HepG2 (cell line): ENCODE results near the gene C16orf87. TPM values are rescaled to one million over a fixed set of nuclear protein-coding genes. Genes with fewer than 3 reads are reported as not detected.

ENCODE experiments used
- ATAC-seq: fragments of 200-7000 bp; cut with Tn5 transposase; 3 replicates; pipeline ENCODE4 v1.9.1; 2020; ENCODE audit warnings: mild to moderate bottlenecking, moderate library complexity
- BruUV-seq: library from RNA; stranded (reverse); fragments of 400-500 nt; replicated peaks from 2 replicates; lab custom pipeline; 2021; lab: Mats Ljungman, UMichigan
- CTCF ChIA-PET: fragments of 300-600 bp; formaldehyde crosslinking; extraction: SDS; loops from one replicate; lab custom pipeline; 2021; ENCODE audit warnings: low total read pairs, inconsistent platforms, low intra/inter-chr PET ratio; lab: Yijun Ruan, JAX
- POLR2A ChIA-PET: fragments of 350-600 bp; sonication (Branson Sonifier 250); formaldehyde crosslinking; loops from one replicate; lab custom pipeline; 2020; ENCODE audit warnings: antibody characterized with exemption, inconsistent platforms; lab: Yijun Ruan, JAX
- DNase-seq: peaks from one replicate; pipeline ENCODE4 v3.0.0-alpha.2; 2015; ENCODE audit warnings: low spot score
- FAIRE-seq: peaks from 3 replicates; lab custom pipeline; 2011; peaks lifted over from hg19 to GRCh38; lab: Jason Lieb, UNC
- H2AFZ ChIP-seq: one replicate; pipeline ENCODE4 v1.6.1; 2011; ENCODE audit warnings: low read length, inconsistent platforms
- H3K27ac ChIP-seq: fragments of 300-600 bp; 3 replicates; pipeline ENCODE4 v1.8.0; 2011; ENCODE audit warnings: mixed run types, mild to moderate bottlenecking, mixed read lengths, low read length, inconsistent platforms; ENCODE audit not compliant: insufficient read depth; ENCODE audit errors: extremely low read length
- H3K27me3 ChIP-seq, 2 experiments: fragments of 200-600 bp in 1 of 2; 2 replicates in 1 of 2; 3 replicates in 1 of 2; pipeline versions ENCODE4 v1.6.0 to v1.8.0; 2011; ENCODE audit warnings: low read length in 2 of 2, mild to moderate bottlenecking in 2 of 2, moderate library complexity in 2 of 2, inconsistent platforms in 1 of 2; ENCODE audit not compliant: insufficient read depth in 2 of 2, control insufficient read depth in 1 of 2
- H3K36me3 ChIP-seq, 2 experiments: fragments of 200-600 bp in 1 of 2; replicated peaks in 1 of 2; 2 replicates in 1 of 2; 3 replicates in 1 of 2; pipeline versions ENCODE4 v1.5.1 to v1.8.0; 2011; ENCODE audit warnings: low read length in 2 of 2, inconsistent platforms in 1 of 2; ENCODE audit not compliant: insufficient read depth in 2 of 2, control insufficient read depth in 1 of 2
- H3K4me1 ChIP-seq: 2 replicates; pipeline ENCODE4 v1.5.1; 2012; ENCODE audit warnings: low read length, inconsistent platforms; ENCODE audit not compliant: insufficient read depth
- H3K4me2 ChIP-seq: 2 replicates; pipeline ENCODE4 v1.6.0; 2011; ENCODE audit warnings: low read depth, low read length, inconsistent platforms
- H3K4me3 ChIP-seq, 3 experiments: fragments of 200-600 bp in 1 of 3; sonication (generic), shearing (Covaris generic) in 1 of 3; replicated peaks in 1 of 3; 2 replicates each; pipeline ENCODE4 v1.5.1; 2011 to 2016; ENCODE audit warnings: low read length in 3 of 3, inconsistent platforms in 2 of 3, low read depth in 2 of 3, mild to moderate bottlenecking in 2 of 3, control low read depth in 1 of 3, mixed read lengths in 1 of 3; ENCODE audit not compliant: insufficient read depth in 1 of 3
- H3K79me2 ChIP-seq: one replicate; pipeline ENCODE4 v1.6.1; 2011; ENCODE audit warnings: low read length, inconsistent platforms; ENCODE audit not compliant: insufficient read depth
- H3K9ac ChIP-seq: 2 replicates; pipeline ENCODE4 v1.6.0; 2011; ENCODE audit warnings: mild to moderate bottlenecking, low read depth, low read length, inconsistent platforms; ENCODE audit not compliant: insufficient read depth
- H3K9me3 ChIP-seq: 2 replicates; pipeline ENCODE4 v1.5.1; 2012; ENCODE audit warnings: mild to moderate bottlenecking, low read length
- H4K20me1 ChIP-seq: 2 replicates; pipeline ENCODE4 v1.6.0; 2011; ENCODE audit warnings: inconsistent platforms, mild to moderate bottlenecking, low read length, moderate library complexity; ENCODE audit not compliant: insufficient read depth
- BCLAF1 ChIP-seq: fragments of 450-650 bp; IDR thresholded peaks from 2 replicates; pipeline ENCODE4 v1.6.1; 2017; ENCODE audit warnings: mild to moderate bottlenecking
- BHLHE40 ChIP-seq: IDR thresholded peaks from 2 replicates; pipeline ENCODE4 v1.6.1; 2011; ENCODE audit warnings: low read length, improper control_type of control experiment
- MBD4 ChIP-seq: IDR thresholded peaks from 2 replicates; pipeline ENCODE4 v1.6.1; 2012; ENCODE audit warnings: low read length, inconsistent platforms, borderline replicate concordance
- MED1 ChIP-seq: sonication (generic); formaldehyde crosslinking; IDR thresholded peaks from 2 replicates; pipeline ENCODE4 v1.4.0; 2020; ENCODE audit warnings: missing genetic modification reagents
- MED13 ChIP-seq: sonication (generic); formaldehyde crosslinking; IDR thresholded peaks from 2 replicates; pipeline ENCODE4 v1.5.0; 2020; ENCODE audit warnings: missing genetic modification reagents
- SMYD3 ChIP-seq: sonication (generic); formaldehyde crosslinking; IDR thresholded peaks from 2 replicates; pipeline ENCODE4 v1.8.1; 2023; ENCODE audit warnings: mild to moderate bottlenecking, missing genetic modification reagents
- SRSF9 ChIP-seq: fragments of 200-400 bp; formaldehyde crosslinking; IDR thresholded peaks from 2 replicates; pipeline ENCODE4 v1.6.1; 2018; ENCODE audit warnings: borderline replicate concordance, mild to moderate bottlenecking, low read depth, low read length; ENCODE audit not compliant: insufficient read depth, poor library complexity, severe bottlenecking
- TFE3 ChIP-seq: IDR thresholded peaks from 2 replicates; pipeline ENCODE4 v1.6.1; 2016
- TRIM24 ChIP-seq: sonication (generic); formaldehyde crosslinking; IDR thresholded peaks from 2 replicates; pipeline ENCODE4 v1.8.0; 2022; ENCODE audit warnings: mild to moderate bottlenecking, missing genetic modification reagents
- ZNF260 ChIP-seq: sonication (generic); formaldehyde crosslinking; IDR thresholded peaks from 2 replicates; pipeline ENCODE4 v1.4.0; 2020; ENCODE audit warnings: missing genetic modification reagents, low read depth, mild to moderate bottlenecking, borderline replicate concordance
- ZNF484 ChIP-seq: sonication (generic); formaldehyde crosslinking; IDR thresholded peaks from 2 replicates; pipeline ENCODE4 v1.5.1; 2020; ENCODE audit warnings: mild to moderate bottlenecking, low read depth, missing genetic modification reagents, borderline replicate concordance
- ZNF567 ChIP-seq: sonication (generic); formaldehyde crosslinking; IDR thresholded peaks from 2 replicates; pipeline ENCODE4 v1.8.1; 2023; ENCODE audit warnings: mild to moderate bottlenecking, missing genetic modification reagents, borderline replicate concordance
- ZNF678 ChIP-seq: sonication (generic); formaldehyde crosslinking; IDR thresholded peaks from 2 replicates; pipeline ENCODE4 v1.4.0; 2020; ENCODE audit warnings: mild to moderate bottlenecking, missing genetic modification reagents
- ZNF772 ChIP-seq: sonication (generic); formaldehyde crosslinking; IDR thresholded peaks from 2 replicates; pipeline ENCODE4 v1.5.0; 2020; ENCODE audit warnings: mild to moderate bottlenecking, missing genetic modification reagents
- ZSCAN20 ChIP-seq: sonication (generic); formaldehyde crosslinking; IDR thresholded peaks from 2 replicates; pipeline ENCODE4 v1.4.0; 2020; ENCODE audit warnings: missing genetic modification reagents, mild to moderate bottlenecking, borderline replicate concordance
- WGBS: methylation state at CpG from one replicate; pipeline ENCODE4 v1.1.6; 2017; ENCODE audit warnings: low lambda C conversion rate; 5-methylcytosine and 5-hydroxymethylcytosine counted together
- in situ Hi-C: cut with HindIII; loops from 2 replicates; pipeline ENCODE4 v1.10.0; 2017; ENCODE audit warnings: low pct_unique_long_range_greater_than_20kb; ENCODE audit not compliant: extremely low pct_ligation_motif_present
- intact Hi-C: fragments of 100-400 bp; cut with micrococcal nuclease; formaldehyde crosslinking; loops from one replicate; pipeline ENCODE4 v1.10.0; 2022; ENCODE audit not compliant: unreplicated experiment
- polyA plus RNA-seq, 8 experiments: library from polyadenylated mRNA; depleted of rRNA in 3 of 8; stranded (reverse) in 7 of 8; unstranded in 1 of 8; fragments of >200 nt; fragmentation: Illumina TruSeq in 4 of 8; extraction: Trizol in 4 of 8; gene quantifications; 2 replicates each; pipeline versions ENCODE4 v1.2.1 to v1.2.3, GENCODE V29; 2011 to 2016; ENCODE audit warnings: low read depth in 4 of 8, missing spikeins in 1 of 8, mixed read lengths in 1 of 8; ENCODE audit not compliant: insufficient read depth in 1 of 8
- total RNA-seq, 5 experiments: library from RNA; depleted of rRNA; stranded (reverse); fragments of >200 nt; fragmentation: Illumina TruSeq; extraction: Trizol; gene quantifications; 2 replicates each; pipeline ENCODE4 v1.2.3, GENCODE V29; 2016; ENCODE audit warnings: low read depth in 1 of 5

Gene C16orf87
- total and polyA plus RNA-seq, 2 of the 13 experiments (the other 11 are each of a cell fraction or from before 2014, with no cell fraction given), result 8.6 to 19.5 TPM

GRCh38 chr16:46807336-46807735 is 23.6 kb downstream of the C16orf87 start:
- 97% methylated on average over 1 of the region's 1 CpG for WGBS
- H3K4me1 ChIP-seq, result peaks cover 20% of the 10 kb centered on the region
- POLR2A ChIA-PET, result no interaction called here
- H3K9ac ChIP-seq, result no peak overlapping the region
- no peak for ATAC-seq
- in situ Hi-C loops, result no loop called here
- no peaks in the 10 kb centered on the region; the same call in 1 of the 2 replicates for H4K20me1 ChIP-seq
- no peak overlapping the region for H3K27ac ChIP-seq
- TF ChIP-seq BHLHE40 (no peak), SMYD3 (CRISPR knock-in tag) (no peak), ZNF772 (CRISPR knock-in tag) (no peak), MED13 (CRISPR knock-in tag) (no peak), SRSF9 (no peak), ZSCAN20 (CRISPR knock-in tag) (no peak), MED1 (CRISPR knock-in tag) (no peak), MBD4 (no peak), ZNF567 (CRISPR knock-in tag) (no peak), TRIM24 (CRISPR knock-in tag) (no peak), ZNF678 (CRISPR knock-in tag) (no peak), ZNF260 (CRISPR knock-in tag) (no peak), BCLAF1 (no peak), ZNF484 (CRISPR knock-in tag) (no peak), TFE3 (no peak)
- H3K36me3 ChIP-seq, result peaks cover 0 to 17% of the 10 kb centered on the region in 2 experiments; a peak in 4 of 5 replicates
- H3K9me3 ChIP-seq, result no peaks in the 10 kb centered on the region
- FAIRE-seq, result no peak
- H3K4me3 ChIP-seq, result no peak overlapping the region
- DNase-seq, result no peak
- no peak overlapping the region for H3K4me2 ChIP-seq
- intact Hi-C loops, result no loop called here
- H2AFZ ChIP-seq, result no peak overlapping the region
- CTCF ChIA-PET, result no interaction called here
- no peaks in the 10 kb centered on the region for H3K27me3 ChIP-seq
- no TSS peak for BruUV-seq
- peaks cover 26% of the 10 kb centered on the region for H3K79me2 ChIP-seq
